Measurements from ENCODE around the gene ITPK1. TPM values are rescaled to one million over a fixed set of nuclear protein-coding genes. Genes with fewer than 3 reads are reported as not detected.

The ITPK1 gene
- total RNA-seq, 1 donor from 2014 or later: 59.8 TPM

GRCh38 chr14:93089521-93090269, 26.0 kb downstream of the ITPK1 start:
- peaks cover 36% of the 10 kb centered on the region for H3K4me1 Mint-ChIP-seq
- H3K27ac Mint-ChIP-seq (ENCODE audit: unreplicated experiment): peak overlapping the region; percentile 6

GRCh38 chr14:93086441-93087055, 29.2 kb downstream of the ITPK1 start:
- Mint-ChIP-seq H3K36me3 (ENCODE audit: low read depth) (no peaks in the 10 kb centered on the region), H3K27ac (ENCODE audit: unreplicated experiment) (peak overlapping the region; percentile 27), H3K4me1 (peaks cover 44% of the 10 kb centered on the region), H3K27me3 (ENCODE audit: low read depth) (no peaks in the 10 kb centered on the region), H3K9me3 (no peaks in the 10 kb centered on the region), H3K4me3 (no peak overlapping the region)
- no peak for TF ChIP-seq CTCF (conservative IDR thresholded peaks at IDR 0.05)
- DNase-seq (ENCODE audit: low read depth, low spot score): no peak

More at GRCh38 chr14:93089521-93090269, 26.0 kb downstream of the ITPK1 start:
- Mint-ChIP-seq H3K4me3 (no peak overlapping the region), H3K27me3 (ENCODE audit: low read depth) (no peaks in the 10 kb centered on the region), H3K36me3 (ENCODE audit: low read depth) (no peaks in the 10 kb centered on the region), H3K9me3 (no peaks in the 10 kb centered on the region)
- TF ChIP-seq CTCF (conservative IDR thresholded peaks at IDR 0.05): no peak
- no peak for DNase-seq (ENCODE audit: low read depth, low spot score)

GRCh38 chr14:93085911-93086310, 29.8 kb downstream of the ITPK1 start:
- H3K4me3 Mint-ChIP-seq: no peak overlapping the region
- H3K4me1 Mint-ChIP-seq: peaks cover 47% of the 10 kb centered on the region
- H3K27ac Mint-ChIP-seq (ENCODE audit: unreplicated experiment): peak overlapping the region; percentile 27
- no peaks in the 10 kb centered on the region for H3K36me3 Mint-ChIP-seq (ENCODE audit: low read depth)
- no peaks in the 10 kb centered on the region for H3K9me3 Mint-ChIP-seq
- DNase-seq (ENCODE audit: low read depth, low spot score): no peak
- no peaks in the 10 kb centered on the region for H3K27me3 Mint-ChIP-seq (ENCODE audit: low read depth)
- no peak for TF ChIP-seq CTCF (conservative IDR thresholded peaks at IDR 0.05)

GRCh38 chr14:93084866-93085857, 30.6 kb downstream of the ITPK1 start:
- peaks cover 47% of the 10 kb centered on the region for H3K4me1 Mint-ChIP-seq
- no peaks in the 10 kb centered on the region for H3K9me3 Mint-ChIP-seq
- H3K27me3 Mint-ChIP-seq (ENCODE audit: low read depth): no peaks in the 10 kb centered on the region
- peak overlapping the region; percentile 90 for H3K27ac Mint-ChIP-seq (ENCODE audit: unreplicated experiment)
- no peak overlapping the region for H3K4me3 Mint-ChIP-seq
- no peak for TF ChIP-seq CTCF (conservative IDR thresholded peaks at IDR 0.05)
- no peak for DNase-seq (ENCODE audit: low read depth, low spot score)
- H3K36me3 Mint-ChIP-seq (ENCODE audit: low read depth): no peaks in the 10 kb centered on the region

- TF ChIP-seq CTCF (conservative IDR thresholded peaks at IDR 0.05): no peak
- H3K27me3 Mint-ChIP-seq (ENCODE audit: low read depth): no peaks in the 10 kb centered on the region
- no peak for DNase-seq (ENCODE audit: low read depth, low spot score)
- H3K9me3 Mint-ChIP-seq: no peaks in the 10 kb centered on the region
- peaks cover 42% of the 10 kb centered on the region for H3K4me1 Mint-ChIP-seq
- no peaks in the 10 kb centered on the region for H3K36me3 Mint-ChIP-seq (ENCODE audit: low read depth)
- H3K27ac Mint-ChIP-seq (ENCODE audit: unreplicated experiment): peak overlapping the region; percentile 71
- H3K4me3 Mint-ChIP-seq: no peak overlapping the region
Measured at GRCh38 chr14:93084402-93084801, 31.3 kb downstream of the ITPK1 start.

Data from neural crest cell (in vitro differentiated cells).